ENCODE data around the gene CHTOP.

The CHTOP gene

DNA sequence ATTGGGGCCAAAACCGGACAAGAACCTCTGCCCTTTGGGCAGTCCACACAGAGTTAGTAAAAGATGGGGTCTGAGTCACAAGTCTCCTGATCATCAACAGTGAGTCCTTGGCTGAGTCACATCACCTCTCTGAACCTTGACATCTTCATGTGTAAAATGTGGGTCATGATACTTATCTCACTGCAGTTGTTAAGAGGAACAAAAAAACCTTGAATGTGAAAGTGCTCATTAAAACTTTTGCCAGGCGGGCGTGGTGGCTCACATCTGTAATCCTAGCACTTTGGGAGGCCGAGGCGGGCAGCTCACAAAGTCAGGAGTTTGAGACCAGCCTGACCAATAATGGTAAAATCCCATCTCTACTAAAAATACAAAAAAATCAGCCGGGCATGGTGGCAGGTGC, 36.7 kb upstream of the CHTOP start:
- in situ Hi-C loops (cut with MboI; ENCODE audit: low pct_unique_long_range_greater_than_20kb, low sequenced_read_pairs, unreplicated experiment), result no loop called here
- DNase-seq (ENCODE audit: low spot score), result no peak
- TF ChIP-seq CTCF (IDR thresholded peaks at IDR 0.05; ENCODE audit: extremely low read depth, insufficient read depth, missing control alignments), result no peak

DNA sequence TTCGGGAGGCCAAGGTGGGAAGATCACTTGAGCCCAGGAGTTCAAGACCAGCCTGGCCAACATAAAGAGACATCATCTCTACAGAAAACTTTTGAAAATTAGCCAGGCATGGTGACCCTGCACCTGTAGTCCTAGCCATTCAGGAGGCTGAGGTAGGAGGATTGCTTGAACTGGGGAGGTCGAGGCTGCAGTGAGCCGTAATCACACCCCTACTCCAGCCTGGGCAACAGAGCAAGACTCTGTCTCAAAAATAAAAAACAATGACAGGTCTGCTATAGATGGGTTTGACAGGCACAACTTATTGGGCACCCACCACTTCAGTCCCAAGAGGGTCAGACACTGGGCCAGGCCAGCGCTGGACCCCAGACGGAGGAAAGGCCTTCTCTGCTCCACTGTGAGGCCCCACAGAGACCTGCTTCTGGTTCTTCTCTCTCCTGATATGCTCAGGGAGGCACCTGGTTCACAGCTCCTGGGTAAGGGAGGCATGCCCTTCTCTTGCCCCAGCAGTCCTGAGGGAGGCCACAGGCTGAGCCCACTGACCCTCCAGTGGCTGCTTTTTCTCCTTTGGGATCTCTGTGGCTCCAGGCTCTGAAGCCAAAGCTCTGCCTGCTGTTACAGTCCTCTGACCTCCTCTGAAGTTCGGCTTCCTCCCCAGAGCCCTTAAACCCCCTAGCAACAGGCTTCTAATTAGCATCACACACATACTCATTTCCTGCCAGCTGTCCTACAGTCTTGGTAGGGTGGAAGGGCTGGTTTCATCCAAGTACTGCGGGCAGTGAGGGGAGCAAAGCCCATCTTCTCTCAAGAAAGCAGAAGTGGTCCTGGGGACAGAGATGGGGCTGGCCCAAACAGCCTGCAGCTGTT, 35.3 kb upstream of the CHTOP start:
- no peak for TF ChIP-seq CTCF (IDR thresholded peaks at IDR 0.05; ENCODE audit: extremely low read depth, insufficient read depth, missing control alignments)
- peak; percentile 89 for DNase-seq (ENCODE audit: low spot score)
- in situ Hi-C loops (cut with MboI; ENCODE audit: low pct_unique_long_range_greater_than_20kb, low sequenced_read_pairs, unreplicated experiment), result no loop called here

- TF ChIP-seq CTCF (IDR thresholded peaks at IDR 0.05; ENCODE audit: extremely low read depth, insufficient read depth, missing control alignments), result no peak
- DNase-seq (ENCODE audit: low spot score), result no peak
- in situ Hi-C loops (cut with MboI; ENCODE audit: low pct_unique_long_range_greater_than_20kb, low sequenced_read_pairs, unreplicated experiment), result no loop called here
These were observed 34.0 kb upstream of the CHTOP start for GRCh38 chr1:153599847-153600246.

DNA sequence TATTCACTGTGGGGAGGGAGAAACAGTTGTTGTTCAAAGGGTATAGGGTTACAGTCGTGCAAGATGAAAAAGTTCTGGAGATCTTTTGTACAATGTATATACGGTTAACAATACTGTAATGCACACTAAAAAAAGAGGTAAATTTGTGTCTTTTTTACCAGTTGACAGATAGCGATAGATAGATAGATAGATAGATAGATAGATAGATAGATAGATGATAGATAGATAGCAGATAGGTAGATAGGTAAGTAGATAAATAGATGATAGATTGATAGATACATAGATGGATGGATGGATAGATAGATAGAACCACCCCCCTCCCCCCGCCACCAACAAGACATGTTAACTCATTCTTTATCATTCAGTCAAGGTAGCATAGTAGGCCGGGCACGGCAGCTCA, 31.1 kb upstream of the CHTOP start:
- DNase-seq (ENCODE audit: low spot score), result no peak
- in situ Hi-C loops (cut with MboI; ENCODE audit: low pct_unique_long_range_greater_than_20kb, low sequenced_read_pairs, unreplicated experiment), result no loop called here
- no peak for TF ChIP-seq CTCF (IDR thresholded peaks at IDR 0.05; ENCODE audit: extremely low read depth, insufficient read depth, missing control alignments)

DNA sequence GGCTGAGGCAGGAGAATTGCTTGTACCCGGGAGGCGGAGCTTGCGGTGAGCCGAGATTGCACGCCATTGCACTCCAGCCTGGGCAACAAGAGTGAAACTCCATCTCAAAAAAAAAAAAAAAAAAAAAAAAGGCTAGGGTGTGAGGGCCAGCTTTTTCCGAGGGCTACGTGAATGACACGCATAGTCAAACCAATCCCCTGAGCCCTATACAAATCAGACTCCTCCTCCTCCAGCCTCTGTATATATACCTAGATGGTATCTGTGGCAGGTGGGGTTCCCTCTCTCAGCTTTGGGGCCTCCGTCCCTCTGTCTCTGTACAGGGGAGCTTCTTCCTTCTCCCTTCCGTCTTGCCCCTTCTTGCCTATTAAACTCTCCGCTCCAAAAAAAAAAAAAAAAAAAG, 27.7 kb upstream of the CHTOP start:
- in situ Hi-C loops (cut with MboI; ENCODE audit: low pct_unique_long_range_greater_than_20kb, low sequenced_read_pairs, unreplicated experiment), result no loop called here
- no peak for DNase-seq (ENCODE audit: low spot score)
- TF ChIP-seq CTCF (IDR thresholded peaks at IDR 0.05; ENCODE audit: extremely low read depth, insufficient read depth, missing control alignments), result no peak

GRCh38 chr1:153607381-153607780, 26.5 kb upstream of the CHTOP start:
- TF ChIP-seq CTCF (IDR thresholded peaks at IDR 0.05; ENCODE audit: extremely low read depth, insufficient read depth, missing control alignments), result no peak
- in situ Hi-C loops (cut with MboI; ENCODE audit: low pct_unique_long_range_greater_than_20kb, low sequenced_read_pairs, unreplicated experiment), result no loop called here
- no peak for DNase-seq (ENCODE audit: low spot score)
